ENCODE data around the gene SKIDA1. TPM values are rescaled to one million over a fixed set of nuclear protein-coding genes. Genes with fewer than 3 reads are reported as not detected.
"Not testable (repeated sequence)": the region's sequence is repeated elsewhere in the genome, so short reads cannot be mapped to it uniquely, and the experiment has no call there.

The SKIDA1 gene
- polyA plus RNA-seq = under 1 TPM; 0.13 to 0.52 (median 0.34) TPM

- peak within 1 kb of the TSS; percentile 99 for H3K27ac ChIP-seq (ENCODE audit: low read depth, low read length)
- WGBS, 3 donors = 0 to 1% (median 1%) methylated on average over 43 to 64 of the region's 64 CpGs
These were observed at the start of gene SKIDA1 for GRCh38 chr10:21525367-21526187. SKIDA1 (minus strand) TSS chr10:21525682; CDS start chr10:21517822, 7,860 bp downstream.

GRCh38 chr10:21574514-21574913 lies 49.0 kb upstream of the SKIDA1 start:
- not testable (repeated sequence) for H3K27ac ChIP-seq (ENCODE audit: low read depth, low read length)

GRCh38 chr10:21572578-21572977 lies 47.1 kb upstream of the SKIDA1 start:
- H3K27ac ChIP-seq (ENCODE audit: low read depth, low read length) = no peak overlapping the region
- WGBS, 3 donors = 52 to 78% (median 58%) methylated on average over 3 of the region's 3 CpGs

More at GRCh38 chr10:21574514-21574913, 49.0 kb upstream of the SKIDA1 start:
- WGBS, 3 donors = 93 to 98% (median 94%) methylated on average over 2 of the region's 2 CpGs

GRCh38 chr10:21570761-21571521 lies 45.5 kb upstream of the SKIDA1 start:
- WGBS, 3 donors = 73 to 81% (median 81%) methylated on average over 3 of the region's 3 CpGs
- H3K27ac ChIP-seq (ENCODE audit: low read depth, low read length) = no peak overlapping the region

GRCh38 chr10:21558984-21559383 lies 33.5 kb upstream of the SKIDA1 start:
- 98% methylated on average over 7 of the region's 7 CpGs for WGBS, 3 donors

GRCh38 chr10:21556527-21556926 lies 31.0 kb upstream of the SKIDA1 start:
- 83 to 91% (median 87%) methylated on average over 8 of the region's 8 CpGs for WGBS, 3 donors
- H3K27ac ChIP-seq (ENCODE audit: low read depth, low read length) = no peak overlapping the region

More at GRCh38 chr10:21558984-21559383, 33.5 kb upstream of the SKIDA1 start:
- H3K27ac ChIP-seq (ENCODE audit: low read depth, low read length) = not testable (repeated sequence)

GRCh38 chr10:21552638-21553037 lies 27.2 kb upstream of the SKIDA1 start:
- H3K27ac ChIP-seq (ENCODE audit: low read depth, low read length) = no peak overlapping the region
- 86 to 94% (median 86%) methylated on average over 8 of the region's 8 CpGs for WGBS, 3 donors

GRCh38 chr10:21547246-21547645 lies 21.8 kb upstream of the SKIDA1 start:
- 94 to 96% (median 95%) methylated on average over 6 of the region's 6 CpGs for WGBS, 3 donors
- no peak overlapping the region for H3K27ac ChIP-seq (ENCODE audit: low read depth, low read length)

- H3K27ac ChIP-seq (ENCODE audit: low read depth, low read length) = not testable (repeated sequence)
- 80 to 98% (median 82%) methylated on average over 4 of the region's 4 CpGs for WGBS, 3 donors
These were observed 15.2 kb upstream of the SKIDA1 start for GRCh38 chr10:21540701-21541100.

- H3K27ac ChIP-seq (ENCODE audit: low read depth, low read length) = no peak overlapping the region
- 80 to 93% (median 91%) methylated on average over 3 of the region's 3 CpGs for WGBS, 3 donors
These were observed 11.4 kb upstream of the SKIDA1 start for GRCh38 chr10:21536874-21537273.

GRCh38 chr10:21535976-21536375 lies 10.5 kb upstream of the SKIDA1 start:
- not testable (repeated sequence) for H3K27ac ChIP-seq (ENCODE audit: low read depth, low read length)
- WGBS, 3 donors = 82 to 90% (median 87%) methylated on average over 9 of the region's 9 CpGs

GRCh38 chr10:21535494-21535965 lies 10.0 kb upstream of the SKIDA1 start:
- 27 to 36% (median 27%) methylated on average over 9 of the region's 9 CpGs for WGBS, 3 donors
- H3K27ac ChIP-seq (ENCODE audit: low read depth, low read length) = no peak overlapping the region

- H3K27ac ChIP-seq (ENCODE audit: low read depth, low read length) = peak overlapping the region; percentile 2
- WGBS, 3 donors = 1 to 3% (median 1%) methylated on average over 50 to 96 of the region's 96 CpGs
These were observed 9.4 kb upstream of the SKIDA1 start for GRCh38 chr10:21534604-21535493.

GRCh38 chr10:21534280-21534586 lies 8.8 kb upstream of the SKIDA1 start:
- WGBS, 3 donors = 0 to 2% (median 1%) methylated on average over 14 to 23 of the region's 26 CpGs

GRCh38 chr10:21533467-21534279 lies 8.2 kb upstream of the SKIDA1 start, which contains the start of gene MLLT10:
MLLT10 (plus strand) TSS chr10:21534232; CDS start chr10:21534645, 413 bp downstream.
- WGBS, 3 donors = 0 to 1% (median 1%) methylated on average over 35 to 73 of the region's 74 CpGs
- peak within 1 kb of the TSS; percentile 2 for H3K27ac ChIP-seq (ENCODE audit: low read depth, low read length)

More at GRCh38 chr10:21534280-21534586, 8.8 kb upstream of the SKIDA1 start:
- no peak overlapping the region for H3K27ac ChIP-seq (ENCODE audit: low read depth, low read length)

GRCh38 chr10:21532694-21533466 lies 7.4 kb upstream of the SKIDA1 start:
- H3K27ac ChIP-seq (ENCODE audit: low read depth, low read length) = no peak overlapping the region
- WGBS, 3 donors = 16 to 27% (median 26%) methylated on average over 10 of the region's 10 CpGs

GRCh38 chr10:21531164-21531563 lies 5.7 kb upstream of the SKIDA1 start:
- WGBS, 3 donors = 56 to 73% (median 59%) methylated on average over 1 of the region's 1 CpG

More at GRCh38 chr10:21531164-21531563, 5.7 kb upstream of the SKIDA1 start:
- no peak overlapping the region for H3K27ac ChIP-seq (ENCODE audit: low read depth, low read length)

Data from adipose tissue (tissue), 3 donors.